CD4-positive, alpha-beta T cell (primary cell): ENCODE measurements around the gene BECN2. TPM values are rescaled to one million over a fixed set of nuclear protein-coding genes. Genes with fewer than 3 reads are reported as not detected.

Source experiments
- ATAC-seq: fragments of 200-7000 bp; cut with Tn5 transposase; one replicate; pipeline ENCODE4 v1.10.0; 2022; ENCODE audit warnings: mild to moderate bottlenecking; ENCODE audit not compliant: poor library complexity
- CTCF ChIA-PET: fragments of 350-600 bp; sonication (Branson Sonifier 250); formaldehyde crosslinking; loops from one replicate; lab custom pipeline; 2021; ENCODE audit warnings: antibody characterized with exemption, inconsistent platforms; lab: Charles Lee
- POLR2A ChIA-PET: fragments of 350-600 bp; sonication (Branson Sonifier 250); formaldehyde crosslinking; loops from one replicate; lab custom pipeline; 2021; ENCODE audit warnings: antibody characterized with exemption, inconsistent platforms; lab: Charles Lee
- DNase-seq, 14 experiments: peaks; one replicate each; pipeline ENCODE4 v3.0.0-alpha.2; 2013 to 2020; ENCODE audit warnings: mixed read lengths in 2 of 14
- H3K27ac ChIP-seq, 2 donors: one replicate each; pipeline versions ENCODE4 v1.5.1 to v1.7.0; 2013; ENCODE audit warnings: low read length in 2 of 2, low read depth in 1 of 2, mild to moderate bottlenecking in 1 of 2
- H3K27me3 ChIP-seq, 2 experiments: 1 replicate in 1 of 2; 2 replicates in 1 of 2; pipeline versions ENCODE4 v1.6.1 to v1.7.0; 2013; ENCODE audit warnings: low read length in 2 of 2, control low read depth in 1 of 2, mild to moderate bottlenecking in 1 of 2, moderate library complexity in 1 of 2; ENCODE audit not compliant: insufficient read depth in 2 of 2, control insufficient read depth in 1 of 2
- H3K36me3 ChIP-seq: one replicate; pipeline ENCODE4 v1.6.1; 2013; ENCODE audit warnings: low read length, control low read depth; ENCODE audit not compliant: insufficient read depth
- H3K4me1 ChIP-seq: one replicate; pipeline ENCODE4 v1.6.1; 2013; ENCODE audit warnings: low read length, control low read depth; ENCODE audit not compliant: insufficient read depth
- H3K4me3 ChIP-seq: one replicate; pipeline ENCODE4 v1.5.1; 2013; ENCODE audit warnings: mild to moderate bottlenecking, low read length, moderate library complexity
- H3K9me3 ChIP-seq, 2 experiments: 1 replicate in 1 of 2; 2 replicates in 1 of 2; pipeline versions ENCODE4 v1.6.1 to v1.7.0; 2013; ENCODE audit warnings: low read length in 2 of 2, mild to moderate bottlenecking in 2 of 2, control low read depth in 1 of 2, moderate library complexity in 1 of 2; ENCODE audit not compliant: control insufficient read depth in 1 of 2, insufficient read depth in 1 of 2
- H3K27ac Mint-ChIP-seq: one replicate; pipeline ENCODE4 v1.8.0; 2020; ENCODE audit warnings: mixed read lengths
- H3K27me3 Mint-ChIP-seq: one replicate; pipeline ENCODE4 v1.8.0; 2021; ENCODE audit warnings: mixed read lengths
- H3K36me3 Mint-ChIP-seq: one replicate; pipeline ENCODE4 v1.8.0; 2021; ENCODE audit warnings: low read depth, mixed read lengths
- H3K4me1 Mint-ChIP-seq: one replicate; pipeline ENCODE4 v1.8.0; 2021; ENCODE audit warnings: low read depth, mixed read lengths
- H3K4me3 Mint-ChIP-seq: one replicate; pipeline ENCODE4 v1.8.0; 2020; ENCODE audit warnings: mild to moderate bottlenecking, mixed read lengths
- H3K9me3 Mint-ChIP-seq: one replicate; pipeline ENCODE4 v1.8.0; 2020; ENCODE audit warnings: mixed read lengths
- intact Hi-C, 2 experiments: fragments of 100-400 bp; cut with DNase I in 1 of 2; cut with micrococcal nuclease in 1 of 2; formaldehyde crosslinking; loops; one replicate each; pipeline versions ENCODE4 v1.15.1 to v1.9.0; 2023 to 2025; cut with DNase I, micrococcal nuclease
- total RNA-seq, 174 experiments: library from RNA in 2 of 174; stranded (reverse) in 2 of 174; gene quantifications; one replicate each; pipeline ENCODE4 v1.2.3 and lab custom pipeline; 2021 to 2026
- TF ChIP-seq, protein P1 (sequence below): fragments of 200-600 bp; IDR thresholded peaks from one replicate; pipeline ENCODE4 v1.8.0; 2022; ENCODE audit warnings: antibody characterized with exemption, mild to moderate bottlenecking

The BECN2 gene
- total RNA-seq, 2 experiments from 2014 or later = not detected

DNA sequence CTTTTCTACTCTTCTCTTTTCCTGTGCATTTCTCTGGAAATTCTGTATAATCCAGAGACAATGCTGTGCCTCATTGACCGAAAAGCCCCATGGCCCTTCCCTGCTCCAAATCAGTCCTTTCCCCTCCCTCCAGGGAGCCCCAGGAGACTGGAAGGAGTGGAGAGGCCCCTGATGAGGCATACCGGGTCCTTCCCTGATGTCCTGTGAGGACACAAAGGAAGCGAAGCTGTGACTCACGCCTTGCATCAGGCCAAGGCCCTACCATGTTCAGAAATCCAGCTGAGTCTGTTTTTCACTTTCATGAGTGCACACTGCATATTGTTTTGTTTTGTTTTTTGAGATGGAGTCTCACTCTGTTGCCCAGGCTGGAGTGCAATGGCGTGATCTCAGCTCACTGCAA is 38.7 kb upstream of the BECN2 start:
- no peak overlapping the region for H3K27ac ChIP-seq
- no peaks in the 10 kb centered on the region for H3K36me3 ChIP-seq
- ATAC-seq = no peak
- H3K27me3 ChIP-seq = no peaks in the 10 kb centered on the region
- H3K4me1 ChIP-seq = no peaks in the 10 kb centered on the region
- H3K27ac Mint-ChIP-seq = no peak overlapping the region
- H3K36me3 Mint-ChIP-seq = no peaks in the 10 kb centered on the region
- CTCF ChIA-PET = no interaction called here
- intact Hi-C loops = no loop called here
- H3K4me1 Mint-ChIP-seq = no peaks in the 10 kb centered on the region
- peaks cover 0 to 8% of the 10 kb centered on the region in 2 experiments for H3K9me3 ChIP-seq
- no peak overlapping the region for H3K4me3 ChIP-seq
- no peaks in the 10 kb centered on the region for H3K9me3 Mint-ChIP-seq
- TF ChIP-seq, protein P1, sequence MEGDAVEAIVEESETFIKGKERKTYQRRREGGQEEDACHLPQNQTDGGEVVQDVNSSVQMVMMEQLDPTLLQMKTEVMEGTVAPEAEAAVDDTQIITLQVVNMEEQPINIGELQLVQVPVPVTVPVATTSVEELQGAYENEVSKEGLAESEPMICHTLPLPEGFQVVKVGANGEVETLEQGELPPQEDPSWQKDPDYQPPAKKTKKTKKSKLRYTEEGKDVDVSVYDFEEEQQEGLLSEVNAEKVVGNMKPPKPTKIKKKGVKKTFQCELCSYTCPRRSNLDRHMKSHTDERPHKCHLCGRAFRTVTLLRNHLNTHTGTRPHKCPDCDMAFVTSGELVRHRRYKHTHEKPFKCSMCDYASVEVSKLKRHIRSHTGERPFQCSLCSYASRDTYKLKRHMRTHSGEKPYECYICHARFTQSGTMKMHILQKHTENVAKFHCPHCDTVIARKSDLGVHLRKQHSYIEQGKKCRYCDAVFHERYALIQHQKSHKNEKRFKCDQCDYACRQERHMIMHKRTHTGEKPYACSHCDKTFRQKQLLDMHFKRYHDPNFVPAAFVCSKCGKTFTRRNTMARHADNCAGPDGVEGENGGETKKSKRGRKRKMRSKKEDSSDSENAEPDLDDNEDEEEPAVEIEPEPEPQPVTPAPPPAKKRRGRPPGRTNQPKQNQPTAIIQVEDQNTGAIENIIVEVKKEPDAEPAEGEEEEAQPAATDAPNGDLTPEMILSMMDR = no peak
- no peaks in the 10 kb centered on the region for H3K27me3 Mint-ChIP-seq
- POLR2A ChIA-PET = no interaction called here
- no peak for DNase-seq
- no peak overlapping the region for H3K4me3 Mint-ChIP-seq

DNA sequence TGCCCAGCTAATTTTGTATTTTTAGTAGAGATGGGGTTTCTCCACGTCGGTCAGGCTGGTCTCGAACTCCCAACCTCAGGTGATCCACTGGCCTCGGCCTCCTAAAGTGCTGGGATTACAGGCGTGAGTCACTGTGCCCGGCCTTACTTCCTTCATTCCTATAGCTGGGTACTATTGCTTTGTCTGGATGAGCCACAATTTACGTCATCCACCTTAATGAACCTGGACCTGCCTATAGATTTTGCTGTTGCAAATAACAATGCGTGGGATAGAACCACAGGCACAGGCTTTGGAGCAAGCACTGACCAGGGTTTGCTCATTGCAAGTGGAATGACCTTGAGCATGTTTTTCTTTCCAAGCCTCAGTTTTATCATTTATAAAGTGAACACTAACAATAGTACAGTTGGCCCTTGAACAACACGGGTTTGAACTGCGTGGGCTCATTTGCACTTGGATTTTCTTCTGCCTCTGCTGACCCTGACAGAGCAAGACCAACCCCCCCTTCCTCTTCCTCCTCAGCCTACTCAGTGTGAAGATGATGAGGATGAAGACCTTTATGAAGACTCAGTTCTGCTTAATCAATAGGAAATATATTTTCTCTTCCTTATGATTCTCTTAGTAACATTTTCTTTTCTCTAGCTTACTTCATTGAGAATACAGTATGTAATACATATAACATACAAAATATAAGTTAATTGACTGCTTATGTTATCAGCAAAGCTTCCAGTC is 33.3 kb upstream of the BECN2 start:
- CTCF ChIA-PET = no interaction called here
- Mint-ChIP-seq H3K4me1 (no peaks in the 10 kb centered on the region), H3K27me3 (no peaks in the 10 kb centered on the region), H3K27ac (no peak overlapping the region), H3K4me3 (no peak overlapping the region), H3K36me3 (no peaks in the 10 kb centered on the region), H3K9me3 (no peaks in the 10 kb centered on the region)
- POLR2A ChIA-PET = no interaction called here
- Histone ChIP-seq H3K4me1 (no peaks in the 10 kb centered on the region), H3K27ac (no peak overlapping the region), H3K36me3 (no peaks in the 10 kb centered on the region), H3K9me3 (no peaks in the 10 kb centered on the region), H3K27me3 (no peaks in the 10 kb centered on the region), H3K4me3 (no peak overlapping the region)
- ATAC-seq (no peak), DNase-seq (no peak)
- TF ChIP-seq, protein P1 = no peak
- intact Hi-C loops = no loop called here

DNA sequence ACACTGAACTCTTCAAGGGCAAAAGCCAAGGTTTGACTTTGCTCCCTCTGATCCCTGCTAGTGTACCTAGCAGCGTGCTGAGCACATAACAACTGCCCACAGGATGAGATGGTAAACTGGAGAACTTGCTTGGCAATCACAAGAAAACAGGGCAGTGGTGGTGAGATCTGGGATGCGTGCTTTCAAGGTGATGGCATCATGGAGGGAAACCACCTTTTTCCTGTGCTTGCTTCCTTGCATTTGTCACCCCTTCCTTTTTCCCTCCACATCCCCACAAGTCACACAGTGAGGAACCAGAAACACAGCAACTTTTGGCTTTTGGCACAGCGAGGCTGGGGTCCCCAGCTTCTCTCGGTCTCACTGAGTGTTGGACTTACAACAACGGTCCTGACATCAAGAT is 31.4 kb upstream of the BECN2 start:
- TF ChIP-seq, protein P1 = no peak
- no peaks in the 10 kb centered on the region for H3K36me3 ChIP-seq
- H3K9me3 ChIP-seq = no peaks in the 10 kb centered on the region
- H3K4me3 ChIP-seq = no peak overlapping the region
- DNase-seq (no peak), ATAC-seq (no peak)
- ChIA-PET CTCF (no interaction called here), POLR2A (no interaction called here)
- H3K4me1 ChIP-seq = no peaks in the 10 kb centered on the region
- H3K9me3 Mint-ChIP-seq = no peaks in the 10 kb centered on the region
- intact Hi-C loops = no loop called here
- H3K27me3 ChIP-seq = no peaks in the 10 kb centered on the region
- H3K27ac Mint-ChIP-seq = no peak overlapping the region
- no peak overlapping the region for H3K27ac ChIP-seq
- H3K36me3 Mint-ChIP-seq = no peaks in the 10 kb centered on the region
- no peak overlapping the region for H3K4me3 Mint-ChIP-seq
- no peaks in the 10 kb centered on the region for H3K4me1 Mint-ChIP-seq
- H3K27me3 Mint-ChIP-seq = no peaks in the 10 kb centered on the region
